ENCODE results near the gene CLSTN1. TPM values are rescaled to one million over a fixed set of nuclear protein-coding genes. Genes with fewer than 3 reads are reported as not detected.
"Not testable (repeated sequence)": the region's sequence is repeated elsewhere in the genome, so short reads cannot be mapped to it uniquely, and the experiment has no call there.

Gene CLSTN1
- total RNA-seq, 3 donors from 2014 or later = 166 to 275 (median 224) TPM

DNA sequence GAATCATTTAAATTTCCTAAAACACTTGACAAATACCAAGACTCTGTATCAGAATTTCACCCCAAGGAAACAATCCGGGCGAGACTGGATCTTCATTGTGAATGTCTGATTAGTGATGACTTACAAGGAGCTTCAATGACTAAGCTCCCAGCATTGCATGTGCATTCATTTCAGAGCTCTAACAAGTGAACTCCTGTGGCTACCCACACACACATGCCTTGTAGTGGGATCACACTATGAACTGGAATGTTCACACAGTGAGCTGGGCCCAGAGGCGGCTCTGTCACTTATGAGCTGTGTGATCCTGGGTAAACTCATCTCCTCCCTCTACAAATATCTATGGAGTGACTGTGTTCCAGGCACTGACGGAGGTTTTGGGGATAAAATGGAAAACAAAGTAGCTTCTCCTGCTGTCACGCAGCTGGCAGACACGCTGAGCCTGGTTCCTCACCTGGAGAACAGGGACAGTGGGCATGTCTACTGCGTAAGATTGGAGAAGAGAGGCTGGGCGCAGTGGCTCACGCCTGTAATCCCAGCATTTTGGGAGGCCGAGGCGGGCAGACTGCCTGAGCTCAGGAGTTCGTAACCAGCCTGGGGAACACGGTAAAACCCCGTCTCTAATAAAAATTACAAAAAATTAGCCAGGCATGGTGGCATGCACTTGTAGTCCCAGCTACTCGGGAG is 56.9 kb downstream of the CLSTN1 start:
- H3K4me1 ChIP-seq (ENCODE audit: low read depth) = peaks cover 14% of the 10 kb centered on the region
- intact Hi-C loops (cut with DNase I, micrococcal nuclease) = no loop called here
- ATAC-seq = no peak
- no peak for TF ChIP-seq CTCF (IDR thresholded peaks at IDR 0.05)
- H3K9me3 ChIP-seq = no peaks in the 10 kb centered on the region
- DNase-seq = no peak
- peaks cover 5% of the 10 kb centered on the region for H3K36me3 ChIP-seq (ENCODE audit: low read depth)
- no peak overlapping the region for H3K4me3 ChIP-seq

DNA sequence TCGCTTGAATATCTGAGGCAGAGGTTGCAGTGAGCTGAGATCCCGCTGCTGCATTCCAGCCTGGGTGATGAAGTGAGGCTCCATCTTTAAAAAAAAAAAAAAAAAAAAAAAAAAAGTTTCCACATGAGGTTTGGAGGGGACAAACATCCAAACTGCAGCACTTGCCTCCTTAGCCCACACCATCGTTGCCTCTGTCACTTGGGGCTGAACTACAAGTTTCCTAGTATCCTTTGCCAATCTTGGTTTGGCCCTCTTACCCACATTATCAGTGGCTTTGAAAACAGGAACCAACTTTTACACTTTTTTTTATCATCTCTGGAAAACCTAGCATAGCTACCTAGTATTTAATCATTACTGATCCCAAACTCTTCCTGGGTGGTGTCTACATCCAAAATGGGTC is 59.2 kb downstream of the CLSTN1 start:
- no peak for ATAC-seq
- DNase-seq = no peak
- H3K9me3 ChIP-seq = no peaks in the 10 kb centered on the region
- no peaks in the 10 kb centered on the region for H3K36me3 ChIP-seq (ENCODE audit: low read depth)
- intact Hi-C loops (cut with DNase I, micrococcal nuclease) = no loop called here
- TF ChIP-seq CTCF (IDR thresholded peaks at IDR 0.05) = no peak
- H3K4me1 ChIP-seq (ENCODE audit: low read depth) = peaks cover 5% of the 10 kb centered on the region
- no peak overlapping the region for H3K4me3 ChIP-seq

DNA sequence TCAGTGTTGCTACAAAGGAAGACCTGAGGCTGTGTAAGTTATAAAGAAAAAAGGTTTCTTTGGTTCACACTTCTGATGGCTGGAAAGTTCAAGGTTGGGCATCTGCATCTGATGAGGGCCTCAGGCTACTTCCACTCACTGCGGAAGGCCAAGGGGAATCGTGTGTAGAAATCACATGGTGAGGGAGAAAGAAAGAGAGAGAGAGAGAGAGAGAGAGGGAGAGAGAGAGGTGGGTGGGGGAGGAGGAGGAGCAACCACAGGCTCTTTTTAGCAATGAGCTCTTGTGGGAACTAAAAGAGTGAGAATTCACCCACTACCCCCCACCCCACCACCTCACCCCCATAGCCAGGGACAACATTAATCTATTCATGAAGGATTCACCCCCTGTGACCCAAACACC is 59.9 kb downstream of the CLSTN1 start:
- no peak for DNase-seq
- H3K9me3 ChIP-seq = no peaks in the 10 kb centered on the region
- intact Hi-C loops (cut with DNase I, micrococcal nuclease) = no loop called here
- no peak for ATAC-seq
- H3K4me3 ChIP-seq = no peak overlapping the region
- H3K36me3 ChIP-seq (ENCODE audit: low read depth) = no peaks in the 10 kb centered on the region
- TF ChIP-seq CTCF (IDR thresholded peaks at IDR 0.05) = no peak
- H3K4me1 ChIP-seq (ENCODE audit: low read depth) = no peaks in the 10 kb centered on the region

GRCh38 chr1:9762446-9762845 is 61.3 kb downstream of the CLSTN1 start:
- ATAC-seq; H3K36me3 ChIP-seq (ENCODE audit: low read depth); intact Hi-C loops (cut with DNase I, micrococcal nuclease); H3K9me3 ChIP-seq; H3K4me3 ChIP-seq; DNase-seq; H3K4me1 ChIP-seq (ENCODE audit: low read depth): not testable (repeated sequence)

DNA sequence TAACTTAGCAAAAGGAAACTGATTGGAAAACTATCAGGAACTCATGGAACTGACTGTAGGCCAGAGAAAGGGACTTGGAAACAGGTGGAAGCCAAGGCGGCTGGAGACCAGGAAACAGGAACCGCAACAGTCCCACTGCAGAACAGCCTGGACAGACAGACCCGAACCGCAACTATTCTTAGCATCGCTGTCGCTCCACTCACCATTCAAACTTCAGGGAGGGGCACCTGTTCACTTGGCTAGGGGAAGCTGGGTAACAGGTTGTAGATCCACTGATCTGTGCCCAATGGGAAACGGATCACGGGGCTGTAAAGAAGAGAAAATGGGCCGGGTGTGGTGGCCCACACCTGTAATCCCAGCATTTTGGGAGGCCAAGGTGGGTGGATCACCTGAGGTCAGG is 61.9 kb downstream of the CLSTN1 start:
- H3K4me1 ChIP-seq (ENCODE audit: low read depth) = no peaks in the 10 kb centered on the region
- no peaks in the 10 kb centered on the region for H3K9me3 ChIP-seq
- no peaks in the 10 kb centered on the region for H3K36me3 ChIP-seq (ENCODE audit: low read depth)
- DNase-seq = no peak
- ATAC-seq = no peak
- intact Hi-C loops (cut with DNase I, micrococcal nuclease) = no loop called here
- H3K4me3 ChIP-seq = no peak overlapping the region
- TF ChIP-seq CTCF (IDR thresholded peaks at IDR 0.05) = no peak

GRCh38 chr1:9760824-9761223 is 62.9 kb downstream of the CLSTN1 start:
- H3K4me1 ChIP-seq (ENCODE audit: low read depth) = no peaks in the 10 kb centered on the region
- H3K4me3 ChIP-seq = no peak overlapping the region

More at GRCh38 chr1:9760824-9761223, 62.9 kb downstream of the CLSTN1 start:
- Histone ChIP-seq H3K9me3 (no peaks in the 10 kb centered on the region), H3K36me3 (ENCODE audit: low read depth) (no peaks in the 10 kb centered on the region)
- DNase-seq = no peak
- no peak for ATAC-seq
- intact Hi-C loops (cut with DNase I, micrococcal nuclease) = no loop called here
- no peak for TF ChIP-seq CTCF (IDR thresholded peaks at IDR 0.05)
